ENCODE data around the gene C2orf92.

C2orf92 gene

GRCh38 chr2:97741686-97742085 lies 72.2 kb downstream of the C2orf92 start:
- Histone ChIP-seq H3K36me3 (peaks cover 0 to 52% (median 34%) of the 10 kb centered on the region in 11 experiments; a peak in 16 of 22 replicates), H4K20me1 (no peaks in the 10 kb centered on the region; a peak in 2 of 22 replicates), H3K27ac (peak overlapping the region in 6 of 11 experiments; percentile 6 to 50 (median 32); a peak in 5 of 22 replicates), H3K4me1 (peaks cover 24 to 56% (median 38%) of the 10 kb centered on the region in 10 experiments), H3K4me3 (no peak overlapping the region), H3K9ac (no peak overlapping the region), H3K9me3 (replicated peaks in 1 of 11) (no peaks in the 10 kb centered on the region), H3K27me3 (no peaks in the 10 kb centered on the region), H3K4me2 (peak overlapping the region; percentile 13 to 76 (median 58); a peak in 10 of 22 replicates)
- no peak for TF ChIP-seq Cebpa-rat (IDR thresholded peaks at IDR 0.05)

- Histone ChIP-seq H3K4me1 (peaks cover 31 to 63% (median 46%) of the 10 kb centered on the region in 10 experiments), H3K9me3 (replicated peaks in 1 of 11) (no peaks in the 10 kb centered on the region), H4K20me1 (no peaks in the 10 kb centered on the region; a peak in 2 of 22 replicates), H3K27ac (peak overlapping the region in 7 of 11 experiments; percentile 6 to 50 (median 35); a peak in 10 of 22 replicates), H3K4me2 (peak overlapping the region; percentile 13 to 76 (median 58); a peak in 21 of 22 replicates), H3K9ac (no peak overlapping the region), H3K4me3 (no peak overlapping the region), H3K36me3 (peaks cover 0 to 45% (median 26%) of the 10 kb centered on the region in 11 experiments; a peak in 16 of 22 replicates), H3K27me3 (no peaks in the 10 kb centered on the region)
- no peak for TF ChIP-seq Cebpa-rat (IDR thresholded peaks at IDR 0.05)
These were observed 72.9 kb downstream of the C2orf92 start for GRCh38 chr2:97742381-97742847.

GRCh38 chr2:97743913-97744312 lies 74.4 kb downstream of the C2orf92 start:
- Histone ChIP-seq H3K27ac (no peak overlapping the region), H3K4me3 (no peak overlapping the region), H3K9me3 (replicated peaks in 1 of 11) (peaks cover 0 to under 1% (median 0%) of the 10 kb centered on the region in 11 experiments; a peak in 2 of 22 replicates), H3K4me2 (peak overlapping the region in 1 of 11 experiments; percentile 9; a peak in 1 of 22 replicates), H3K4me1 (peaks cover 44 to 76% (median 58%) of the 10 kb centered on the region in 10 experiments), H3K36me3 (peaks cover 0 to 30% (median 11%) of the 10 kb centered on the region in 11 experiments; a peak in 13 of 22 replicates), H3K27me3 (no peaks in the 10 kb centered on the region), H3K9ac (no peak overlapping the region), H4K20me1 (no peaks in the 10 kb centered on the region; a peak in 1 of 22 replicates)
- TF ChIP-seq Cebpa-rat (IDR thresholded peaks at IDR 0.05): no peak

GRCh38 chr2:97745474-97746174 lies 76.1 kb downstream of the C2orf92 start:
- peak overlapping the region in 2 of 11 experiments; percentile 19 to 36; a peak in 2 of 22 replicates for H3K27ac ChIP-seq
- H3K9ac ChIP-seq: no peak overlapping the region
- peaks cover 0 to 16% (median 12%) of the 10 kb centered on the region in 11 experiments; a peak in 8 of 22 replicates for H3K36me3 ChIP-seq
- H4K20me1 ChIP-seq: no peaks in the 10 kb centered on the region
- H3K4me3 ChIP-seq: no peak overlapping the region
- H3K4me2 ChIP-seq: peak overlapping the region in 10 of 11 experiments; percentile 38 to 87 (median 74); a peak in 20 of 22 replicates
- peaks cover 0 to 16% (median 6%) of the 10 kb centered on the region in 11 experiments; a peak in 13 of 22 replicates for H3K9me3 ChIP-seq (replicated peaks in 1 of 11)
- H3K27me3 ChIP-seq: no peaks in the 10 kb centered on the region
- TF ChIP-seq Cebpa-rat (IDR thresholded peaks at IDR 0.05): no peak; a peak in 1 of 22 replicates
- H3K4me1 ChIP-seq: peaks cover 44 to 82% (median 73%) of the 10 kb centered on the region in 10 experiments

GRCh38 chr2:97747285-97747684 lies 77.8 kb downstream of the C2orf92 start:
- Histone ChIP-seq H3K27ac (peak overlapping the region in 9 of 11 experiments; percentile 84 to 94 (median 92); a peak in 17 of 22 replicates), H3K4me2 (peak overlapping the region; percentile 68 to 94 (median 84)), H3K36me3 (peaks cover 0 to 18% (median 6%) of the 10 kb centered on the region in 11 experiments; a peak in 5 of 22 replicates), H4K20me1 (no peaks in the 10 kb centered on the region), H3K9me3 (replicated peaks in 1 of 11) (peaks cover 0 to 16% (median 6%) of the 10 kb centered on the region in 11 experiments; a peak in 13 of 22 replicates), H3K4me1 (peaks cover 36 to 84% (median 78%) of the 10 kb centered on the region in 10 experiments), H3K27me3 (no peaks in the 10 kb centered on the region), H3K4me3 (no peak overlapping the region), H3K9ac (peak overlapping the region in 2 of 11 experiments; percentile 81 to 84; a peak in 4 of 22 replicates)
- no peak for TF ChIP-seq Cebpa-rat (IDR thresholded peaks at IDR 0.05)

GRCh38 chr2:97747716-97748115 lies 78.2 kb downstream of the C2orf92 start:
- Histone ChIP-seq H3K36me3 (peaks cover 0 to 18% (median 6%) of the 10 kb centered on the region in 11 experiments; a peak in 5 of 22 replicates), H3K27me3 (no peaks in the 10 kb centered on the region), H3K9me3 (replicated peaks in 1 of 11) (peaks cover 0 to 16% (median 6%) of the 10 kb centered on the region in 11 experiments; a peak in 13 of 22 replicates), H4K20me1 (no peaks in the 10 kb centered on the region), H3K9ac (peak overlapping the region in 10 of 11 experiments; percentile 74 to 84 (median 80); a peak in 16 of 22 replicates), H3K27ac (peak overlapping the region in 10 of 11 experiments; percentile 82 to 94 (median 92); a peak in 20 of 22 replicates), H3K4me3 (peak overlapping the region in 7 of 10 experiments; percentile 10 to 62 (median 46); a peak in 9 of 20 replicates), H3K4me2 (peak overlapping the region; percentile 68 to 94 (median 84)), H3K4me1 (peaks cover 32 to 84% (median 78%) of the 10 kb centered on the region in 10 experiments)
- no peak for TF ChIP-seq Cebpa-rat (IDR thresholded peaks at IDR 0.05)

GRCh38 chr2:97749581-97749980 lies 80.1 kb downstream of the C2orf92 start:
- H3K27me3 ChIP-seq: no peaks in the 10 kb centered on the region
- peak overlapping the region in 2 of 11 experiments; percentile 17 to 42; a peak in 3 of 22 replicates for H3K9ac ChIP-seq
- TF ChIP-seq Cebpa-rat (IDR thresholded peaks at IDR 0.05): no peak
- peaks cover 0 to 16% (median 6%) of the 10 kb centered on the region in 11 experiments; a peak in 13 of 22 replicates for H3K9me3 ChIP-seq (replicated peaks in 1 of 11)
- H3K36me3 ChIP-seq: peaks cover 0 to 24% (median 0%) of the 10 kb centered on the region in 11 experiments; a peak in 5 of 22 replicates
- peak overlapping the region in 9 of 11 experiments; percentile 76 to 94 (median 92); a peak in 17 of 22 replicates for H3K27ac ChIP-seq
- H4K20me1 ChIP-seq: no peaks in the 10 kb centered on the region
- H3K4me3 ChIP-seq: no peak overlapping the region
- peak overlapping the region in 9 of 11 experiments; percentile 3 to 87 (median 49); a peak in 15 of 22 replicates for H3K4me2 ChIP-seq
- H3K4me1 ChIP-seq: peaks cover 33 to 98% (median 87%) of the 10 kb centered on the region in 10 experiments

- peak overlapping the region in 5 of 11 experiments; percentile 3 to 56 (median 49); a peak in 3 of 22 replicates for H3K4me2 ChIP-seq
- H3K4me3 ChIP-seq: no peak overlapping the region
- H3K27me3 ChIP-seq: no peaks in the 10 kb centered on the region
- H3K4me1 ChIP-seq: peaks cover 37 to 98% (median 88%) of the 10 kb centered on the region in 10 experiments
- no peaks in the 10 kb centered on the region for H4K20me1 ChIP-seq
- peaks cover 0 to 16% (median 6%) of the 10 kb centered on the region in 11 experiments; a peak in 13 of 22 replicates for H3K9me3 ChIP-seq (replicated peaks in 1 of 11)
- no peak overlapping the region for H3K9ac ChIP-seq
- H3K27ac ChIP-seq: peak overlapping the region in 8 of 11 experiments; percentile 76 to 94 (median 92); a peak in 14 of 22 replicates
- H3K36me3 ChIP-seq: peaks cover 0 to 26% (median 0%) of the 10 kb centered on the region in 11 experiments; a peak in 5 of 22 replicates
- TF ChIP-seq Cebpa-rat (IDR thresholded peaks at IDR 0.05): no peak
These were observed 80.5 kb downstream of the C2orf92 start for GRCh38 chr2:97750017-97750416.

Measured in BLaER1 treated with 17β-estradiol and CSF1 and Interleukin-3, amounts not matched to agents 10 nM and 100 nM (cell line).